ENCODE results near the gene HEBP2. TPM values are rescaled to one million over a fixed set of nuclear protein-coding genes. Genes with fewer than 3 reads are reported as not detected.

Gene HEBP2
- total RNA-seq, 1 donor from 2014 or later: 40.5 TPM

DNA sequence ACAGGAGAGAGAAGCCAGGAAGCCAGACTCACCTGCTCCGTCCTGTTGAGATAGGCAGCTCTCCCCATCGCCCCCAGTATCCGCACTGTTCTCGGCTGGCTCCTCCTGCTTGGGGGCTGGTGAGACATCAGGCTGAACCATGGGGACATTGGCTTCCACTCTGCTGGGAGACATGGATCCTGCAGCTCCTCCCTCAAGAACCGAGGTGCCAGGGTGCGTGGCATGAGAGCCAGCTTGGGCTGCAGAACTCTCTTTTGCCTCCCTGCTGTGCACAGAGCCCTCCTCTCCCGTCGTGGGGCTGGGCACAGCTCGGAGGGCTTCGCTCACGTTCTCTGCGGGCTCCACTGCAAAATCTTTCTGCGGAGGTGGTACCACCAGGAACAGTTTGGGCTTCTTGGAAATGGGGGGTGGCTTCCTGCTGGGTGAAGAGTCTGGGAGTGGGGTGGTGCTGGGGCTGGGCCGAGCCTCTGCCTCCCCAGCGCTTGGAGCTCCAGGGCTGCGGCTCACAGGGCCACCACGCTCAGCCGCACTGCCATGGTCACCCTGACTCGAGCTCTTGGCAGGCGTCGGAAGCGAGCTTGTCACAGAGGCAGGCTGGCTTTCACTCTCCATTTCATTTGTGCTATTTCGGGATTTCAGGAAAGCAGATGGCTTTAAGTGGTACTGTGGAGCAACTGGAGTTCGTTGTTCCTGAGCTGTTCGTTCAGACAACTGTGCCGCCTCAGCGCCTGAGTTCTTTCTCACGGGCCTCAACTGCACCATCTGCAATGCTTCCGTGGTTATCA is 26.5 kb downstream of the HEBP2 start:
- no peak overlapping the region for H3K4me3 Mint-ChIP-seq (ENCODE audit: unreplicated experiment)

DNA sequence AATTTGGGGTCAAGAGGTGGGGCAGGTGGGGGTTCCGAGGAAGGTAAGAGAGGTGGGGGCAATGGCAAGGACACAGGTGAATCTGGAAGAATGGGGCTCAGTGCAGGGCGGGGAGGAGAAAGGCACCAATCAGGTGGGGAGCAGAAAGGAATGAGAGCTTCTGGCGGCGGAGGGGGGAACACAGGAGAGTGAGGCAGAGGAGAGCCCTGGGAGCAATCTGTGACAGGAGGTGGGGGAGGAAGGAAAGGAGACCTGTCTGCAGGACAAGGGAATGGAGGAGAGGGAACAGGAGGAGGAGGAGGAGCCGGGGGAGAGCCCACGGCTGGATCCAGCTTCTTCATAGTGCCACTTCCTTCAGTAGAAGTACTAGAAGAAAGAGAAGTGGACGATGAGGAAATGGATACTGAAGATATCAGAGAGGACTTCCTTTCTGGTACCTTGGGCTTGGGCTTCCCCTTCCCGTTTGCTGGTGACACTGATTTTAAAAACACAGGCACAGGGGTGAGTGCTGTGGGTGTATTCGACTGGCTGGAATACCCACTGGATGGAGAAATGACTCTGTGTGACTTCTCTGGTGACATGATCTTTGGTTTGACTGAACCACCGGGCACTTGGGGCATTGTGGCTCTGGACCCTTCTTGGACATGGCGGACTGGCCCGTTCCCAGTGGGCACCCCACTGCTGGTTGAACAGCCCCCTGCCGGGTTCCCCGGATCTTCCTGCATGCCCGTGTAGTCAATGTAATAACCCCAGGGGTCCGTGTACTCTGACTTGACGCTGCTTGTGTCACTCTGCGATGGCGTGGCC is 27.4 kb downstream of the HEBP2 start:
- Mint-ChIP-seq H3K9me3 (ENCODE audit: unreplicated experiment) (no peaks in the 10 kb centered on the region), H3K36me3 (ENCODE audit: low read depth, unreplicated experiment) (peaks cover 10% of the 10 kb centered on the region), H3K4me3 (ENCODE audit: unreplicated experiment) (no peak overlapping the region), H3K27me3 (ENCODE audit: low read depth, unreplicated experiment) (no peaks in the 10 kb centered on the region), H3K4me1 (ENCODE audit: low read depth, unreplicated experiment) (no peaks in the 10 kb centered on the region), H3K27ac (ENCODE audit: unreplicated experiment) (no peak overlapping the region)
- no peak overlapping the region for H3K9ac ChIP-seq (ENCODE audit: low read length)
- H3K4me2 ChIP-seq (ENCODE audit: low read length): no peak overlapping the region
- no peak for DNase-seq (ENCODE audit: low read depth)
- H3K27me3 ChIP-seq (ENCODE audit: insufficient read depth, low read length): no peaks in the 10 kb centered on the region
- no peak for TF ChIP-seq CTCF (IDR thresholded peaks at IDR 0.05; ENCODE audit: insufficient read depth, low read depth, low read length)
- no peak for TF ChIP-seq EZH2 (IDR thresholded peaks at IDR 0.05; ENCODE audit: insufficient read depth, low read length)
- no peak for FAIRE-seq
- no peak overlapping the region for H2AFZ ChIP-seq (ENCODE audit: low read depth, low read length)
- peaks cover under 1% of the 10 kb centered on the region for H3K36me3 ChIP-seq (ENCODE audit: insufficient read depth, low read length)
- no peaks in the 10 kb centered on the region for H3K9me3 ChIP-seq (ENCODE audit: insufficient read depth, low read depth, low read length)
- H3K27ac ChIP-seq (ENCODE audit: low read depth, low read length): no peak overlapping the region
- H3K79me2 ChIP-seq (ENCODE audit: insufficient read depth, low read length): no peaks in the 10 kb centered on the region
- peaks cover 14% of the 10 kb centered on the region for H4K20me1 ChIP-seq (ENCODE audit: insufficient read depth, low read length)
- no peak overlapping the region for H3K4me3 ChIP-seq (ENCODE audit: insufficient read depth, low read depth, low read length)
- H3K4me1 ChIP-seq (ENCODE audit: insufficient read depth, low read length): no peaks in the 10 kb centered on the region

More for the DNA sequence above, 26.5 kb downstream of the HEBP2 start:
- peaks cover 14% of the 10 kb centered on the region for H4K20me1 ChIP-seq (ENCODE audit: insufficient read depth, low read length)
- H3K27ac Mint-ChIP-seq (ENCODE audit: unreplicated experiment): no peak overlapping the region
- no peak for DNase-seq (ENCODE audit: low read depth)
- H3K36me3 ChIP-seq (ENCODE audit: insufficient read depth, low read length): no peaks in the 10 kb centered on the region
- H3K36me3 Mint-ChIP-seq (ENCODE audit: low read depth, unreplicated experiment): peaks cover 7% of the 10 kb centered on the region
- TF ChIP-seq CTCF (IDR thresholded peaks at IDR 0.05; ENCODE audit: insufficient read depth, low read depth, low read length) (no peak), EZH2 (IDR thresholded peaks at IDR 0.05; ENCODE audit: insufficient read depth, low read length) (no peak)
- no peak overlapping the region for H3K27ac ChIP-seq (ENCODE audit: low read depth, low read length)
- H3K4me1 ChIP-seq (ENCODE audit: insufficient read depth, low read length): no peaks in the 10 kb centered on the region
- no peaks in the 10 kb centered on the region for H3K4me1 Mint-ChIP-seq (ENCODE audit: low read depth, unreplicated experiment)
- H3K27me3 ChIP-seq (ENCODE audit: insufficient read depth, low read length): no peaks in the 10 kb centered on the region
- no peaks in the 10 kb centered on the region for H3K9me3 ChIP-seq (ENCODE audit: insufficient read depth, low read depth, low read length)
- H3K27me3 Mint-ChIP-seq (ENCODE audit: low read depth, unreplicated experiment): no peaks in the 10 kb centered on the region
- H3K4me2 ChIP-seq (ENCODE audit: low read length): no peak overlapping the region
- no peak overlapping the region for H3K9ac ChIP-seq (ENCODE audit: low read length)
- FAIRE-seq: no peak
- no peak overlapping the region for H2AFZ ChIP-seq (ENCODE audit: low read depth, low read length)
- no peaks in the 10 kb centered on the region for H3K79me2 ChIP-seq (ENCODE audit: insufficient read depth, low read length)
- H3K9me3 Mint-ChIP-seq (ENCODE audit: unreplicated experiment): no peaks in the 10 kb centered on the region
- H3K4me3 ChIP-seq (ENCODE audit: insufficient read depth, low read depth, low read length): no peak overlapping the region

Measured in astrocyte (in vitro differentiated cells and primary cell).